ENCODE results near the gene TSPAN5.

TSPAN5 gene

DNA sequence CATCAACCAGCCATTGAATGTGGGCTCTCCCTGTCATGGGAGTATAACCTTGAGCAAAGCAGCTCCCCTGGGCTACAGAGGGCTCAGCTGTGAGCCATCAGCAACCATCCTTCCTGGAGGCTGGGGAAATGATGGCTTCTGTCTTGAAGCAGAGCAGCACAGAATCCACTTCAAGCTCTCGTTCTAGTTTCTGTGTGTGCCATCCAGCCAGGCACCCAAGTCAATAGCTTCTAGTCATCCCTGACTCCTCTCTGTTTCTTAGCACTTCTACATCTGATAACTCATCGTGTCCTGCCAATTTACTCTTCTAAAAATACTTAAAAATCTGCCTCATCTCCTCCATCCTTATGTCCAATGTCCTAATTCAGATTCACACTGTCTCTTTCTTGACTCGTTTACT is 42.2 kb upstream of the TSPAN5 start:
- Histone ChIP-seq H3K27ac (replicated peaks) (no peak overlapping the region), H3K4me3 (replicated peaks; ENCODE audit: insufficient read depth, low read length) (no peak overlapping the region), H3K27me3 (ENCODE audit: insufficient read depth, poor library complexity, severe bottlenecking) (no peaks in the 10 kb centered on the region)
- TF ChIP-seq POLR2AphosphoS5 (IDR thresholded peaks at IDR 0.05; ENCODE audit: low read depth) = no peak
- TF ChIP-seq, protein P1, sequence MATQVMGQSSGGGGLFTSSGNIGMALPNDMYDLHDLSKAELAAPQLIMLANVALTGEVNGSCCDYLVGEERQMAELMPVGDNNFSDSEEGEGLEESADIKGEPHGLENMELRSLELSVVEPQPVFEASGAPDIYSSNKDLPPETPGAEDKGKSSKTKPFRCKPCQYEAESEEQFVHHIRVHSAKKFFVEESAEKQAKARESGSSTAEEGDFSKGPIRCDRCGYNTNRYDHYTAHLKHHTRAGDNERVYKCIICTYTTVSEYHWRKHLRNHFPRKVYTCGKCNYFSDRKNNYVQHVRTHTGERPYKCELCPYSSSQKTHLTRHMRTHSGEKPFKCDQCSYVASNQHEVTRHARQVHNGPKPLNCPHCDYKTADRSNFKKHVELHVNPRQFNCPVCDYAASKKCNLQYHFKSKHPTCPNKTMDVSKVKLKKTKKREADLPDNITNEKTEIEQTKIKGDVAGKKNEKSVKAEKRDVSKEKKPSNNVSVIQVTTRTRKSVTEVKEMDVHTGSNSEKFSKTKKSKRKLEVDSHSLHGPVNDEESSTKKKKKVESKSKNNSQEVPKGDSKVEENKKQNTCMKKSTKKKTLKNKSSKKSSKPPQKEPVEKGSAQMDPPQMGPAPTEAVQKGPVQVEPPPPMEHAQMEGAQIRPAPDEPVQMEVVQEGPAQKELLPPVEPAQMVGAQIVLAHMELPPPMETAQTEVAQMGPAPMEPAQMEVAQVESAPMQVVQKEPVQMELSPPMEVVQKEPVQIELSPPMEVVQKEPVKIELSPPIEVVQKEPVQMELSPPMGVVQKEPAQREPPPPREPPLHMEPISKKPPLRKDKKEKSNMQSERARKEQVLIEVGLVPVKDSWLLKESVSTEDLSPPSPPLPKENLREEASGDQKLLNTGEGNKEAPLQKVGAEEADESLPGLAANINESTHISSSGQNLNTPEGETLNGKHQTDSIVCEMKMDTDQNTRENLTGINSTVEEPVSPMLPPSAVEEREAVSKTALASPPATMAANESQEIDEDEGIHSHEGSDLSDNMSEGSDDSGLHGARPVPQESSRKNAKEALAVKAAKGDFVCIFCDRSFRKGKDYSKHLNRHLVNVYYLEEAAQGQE (IDR thresholded peaks at IDR 0.05; ENCODE audit: insufficient replicate concordance, low read depth) = no peak
- TF ChIP-seq, protein P2, sequence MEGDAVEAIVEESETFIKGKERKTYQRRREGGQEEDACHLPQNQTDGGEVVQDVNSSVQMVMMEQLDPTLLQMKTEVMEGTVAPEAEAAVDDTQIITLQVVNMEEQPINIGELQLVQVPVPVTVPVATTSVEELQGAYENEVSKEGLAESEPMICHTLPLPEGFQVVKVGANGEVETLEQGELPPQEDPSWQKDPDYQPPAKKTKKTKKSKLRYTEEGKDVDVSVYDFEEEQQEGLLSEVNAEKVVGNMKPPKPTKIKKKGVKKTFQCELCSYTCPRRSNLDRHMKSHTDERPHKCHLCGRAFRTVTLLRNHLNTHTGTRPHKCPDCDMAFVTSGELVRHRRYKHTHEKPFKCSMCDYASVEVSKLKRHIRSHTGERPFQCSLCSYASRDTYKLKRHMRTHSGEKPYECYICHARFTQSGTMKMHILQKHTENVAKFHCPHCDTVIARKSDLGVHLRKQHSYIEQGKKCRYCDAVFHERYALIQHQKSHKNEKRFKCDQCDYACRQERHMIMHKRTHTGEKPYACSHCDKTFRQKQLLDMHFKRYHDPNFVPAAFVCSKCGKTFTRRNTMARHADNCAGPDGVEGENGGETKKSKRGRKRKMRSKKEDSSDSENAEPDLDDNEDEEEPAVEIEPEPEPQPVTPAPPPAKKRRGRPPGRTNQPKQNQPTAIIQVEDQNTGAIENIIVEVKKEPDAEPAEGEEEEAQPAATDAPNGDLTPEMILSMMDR (IDR thresholded peaks at IDR 0.05; ENCODE audit: insufficient read depth, low read length) = no peak
- TF ChIP-seq GABPA (IDR thresholded peaks at IDR 0.05; ENCODE audit: low read depth) = no peak
- TF ChIP-seq SPI1 (IDR thresholded peaks at IDR 0.05; ENCODE audit: borderline replicate concordance, low read depth) = no peak
- DNase-seq (ENCODE audit: low read depth in 1 of 2, low spot score in 1 of 2) = no peak

DNA sequence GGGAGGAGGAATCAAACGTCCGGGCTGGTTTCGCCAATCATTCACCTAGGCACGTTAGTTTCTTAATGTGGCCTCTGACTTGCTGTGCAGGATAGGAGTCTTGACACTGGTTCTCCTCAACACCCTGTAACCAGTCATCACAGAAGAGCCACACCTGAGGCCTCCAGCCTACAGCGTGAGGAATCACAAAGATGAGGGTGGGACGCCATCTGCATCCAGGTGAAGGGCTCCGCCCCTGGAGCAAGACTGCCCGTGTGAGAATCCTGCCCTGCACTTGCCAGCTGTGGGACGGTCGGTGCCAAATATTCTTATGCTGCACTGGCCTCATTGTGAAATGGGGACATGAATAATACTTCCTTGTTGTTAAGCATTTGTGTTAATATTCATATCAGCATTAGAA is 35.7 kb upstream of the TSPAN5 start:
- H3K27me3 ChIP-seq (ENCODE audit: insufficient read depth, poor library complexity, severe bottlenecking) = no peaks in the 10 kb centered on the region
- DNase-seq (ENCODE audit: low read depth in 1 of 2, low spot score in 1 of 2) = no peak
- H3K4me3 ChIP-seq (replicated peaks; ENCODE audit: insufficient read depth, low read length) = no peak overlapping the region
- TF ChIP-seq, protein P2 (IDR thresholded peaks at IDR 0.05; ENCODE audit: insufficient read depth, low read length) = no peak
- TF ChIP-seq GABPA (IDR thresholded peaks at IDR 0.05; ENCODE audit: low read depth) (no peak), POLR2AphosphoS5 (IDR thresholded peaks at IDR 0.05; ENCODE audit: low read depth) (no peak)
- TF ChIP-seq, protein P1 (IDR thresholded peaks at IDR 0.05; ENCODE audit: insufficient replicate concordance, low read depth) = no peak
- H3K27ac ChIP-seq (replicated peaks) = no peak overlapping the region

DNA sequence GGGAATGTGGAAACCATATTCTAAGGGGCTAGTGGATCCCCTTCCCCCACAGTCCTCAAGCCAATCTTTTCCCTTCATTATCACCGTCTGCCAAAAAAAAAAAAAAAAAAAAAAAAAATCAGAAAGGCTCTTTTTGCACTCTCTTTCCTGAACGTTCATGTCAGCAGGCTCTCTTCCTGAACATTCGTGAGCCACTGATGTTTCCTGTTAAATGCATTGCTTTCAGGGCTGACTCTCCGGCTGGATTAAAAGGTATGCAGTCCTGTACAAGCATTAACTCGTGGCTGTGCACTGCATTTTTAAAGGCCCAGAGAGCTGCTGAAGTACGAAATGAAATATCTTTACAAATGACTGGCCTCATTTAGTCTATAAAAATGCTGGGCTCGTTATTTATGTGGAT is 34.0 kb upstream of the TSPAN5 start:
- Histone ChIP-seq H3K27me3 (ENCODE audit: insufficient read depth, poor library complexity, severe bottlenecking) (no peaks in the 10 kb centered on the region), H3K4me3 (replicated peaks; ENCODE audit: insufficient read depth, low read length) (no peak overlapping the region), H3K27ac (replicated peaks) (no peak overlapping the region)
- DNase-seq (ENCODE audit: low read depth in 1 of 2, low spot score in 1 of 2) = no peak
- TF ChIP-seq, protein P1 (IDR thresholded peaks at IDR 0.05; ENCODE audit: insufficient replicate concordance, low read depth) = no peak
- TF ChIP-seq SPI1 (IDR thresholded peaks at IDR 0.05; ENCODE audit: borderline replicate concordance, low read depth) = no peak
- TF ChIP-seq, protein P2 (IDR thresholded peaks at IDR 0.05; ENCODE audit: insufficient read depth, low read length) = no peak

All from HL-60 (cell line).